ENCODE data around the gene ARFIP1. TPM values are rescaled to one million over a fixed set of nuclear protein-coding genes. Genes with fewer than 3 reads are reported as not detected.
"Not testable (repeated sequence)": the region's sequence is repeated elsewhere in the genome, so short reads cannot be mapped to it uniquely, and the experiment has no call there.

The ARFIP1 gene
- total RNA-seq, 4 donors from 2014 or later: 26.3 to 36.1 (median 30.6) TPM

DNA sequence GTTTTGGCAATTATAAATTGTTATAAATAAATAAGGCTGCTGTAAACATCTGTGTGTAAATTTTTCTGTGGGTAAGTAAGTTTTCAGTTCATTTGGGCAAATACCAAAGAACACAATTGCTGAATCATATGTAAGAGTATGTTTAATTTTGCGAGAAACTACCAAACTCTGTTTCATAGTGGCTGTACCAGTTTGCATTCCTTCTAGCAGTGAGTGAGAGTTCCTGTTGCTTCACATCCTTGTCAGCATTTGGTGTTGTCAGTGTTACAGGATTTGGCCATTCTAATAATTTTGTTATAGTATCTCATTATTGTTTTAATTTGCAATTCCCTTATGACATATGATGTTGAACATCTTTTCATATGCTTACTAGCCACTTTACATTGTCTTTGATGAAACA is 48.4 kb downstream of the ARFIP1 start:
- intact Hi-C loops (cut with DNase I): no loop called here
- DNase-seq (ENCODE audit: extremely low spot score): no peak
- no peaks in the 10 kb centered on the region for H3K27me3 ChIP-seq
- peaks cover 0 to 6% (median 3%) of the 10 kb centered on the region in 4 donors for H3K9me3 ChIP-seq
- H3K4me3 ChIP-seq: no peak overlapping the region
- H3K27ac ChIP-seq (replicated peaks in 1 of 4): no peak overlapping the region
- WGBS: 100% methylated on average over 1 of the region's 1 CpG
- TF ChIP-seq, protein P1, sequence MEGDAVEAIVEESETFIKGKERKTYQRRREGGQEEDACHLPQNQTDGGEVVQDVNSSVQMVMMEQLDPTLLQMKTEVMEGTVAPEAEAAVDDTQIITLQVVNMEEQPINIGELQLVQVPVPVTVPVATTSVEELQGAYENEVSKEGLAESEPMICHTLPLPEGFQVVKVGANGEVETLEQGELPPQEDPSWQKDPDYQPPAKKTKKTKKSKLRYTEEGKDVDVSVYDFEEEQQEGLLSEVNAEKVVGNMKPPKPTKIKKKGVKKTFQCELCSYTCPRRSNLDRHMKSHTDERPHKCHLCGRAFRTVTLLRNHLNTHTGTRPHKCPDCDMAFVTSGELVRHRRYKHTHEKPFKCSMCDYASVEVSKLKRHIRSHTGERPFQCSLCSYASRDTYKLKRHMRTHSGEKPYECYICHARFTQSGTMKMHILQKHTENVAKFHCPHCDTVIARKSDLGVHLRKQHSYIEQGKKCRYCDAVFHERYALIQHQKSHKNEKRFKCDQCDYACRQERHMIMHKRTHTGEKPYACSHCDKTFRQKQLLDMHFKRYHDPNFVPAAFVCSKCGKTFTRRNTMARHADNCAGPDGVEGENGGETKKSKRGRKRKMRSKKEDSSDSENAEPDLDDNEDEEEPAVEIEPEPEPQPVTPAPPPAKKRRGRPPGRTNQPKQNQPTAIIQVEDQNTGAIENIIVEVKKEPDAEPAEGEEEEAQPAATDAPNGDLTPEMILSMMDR (IDR thresholded peaks at IDR 0.05): no peak
- TF ChIP-seq POLR2A (IDR thresholded peaks at IDR 0.05; ENCODE audit: low read depth) (no peak), POLR2AphosphoS5 (IDR thresholded peaks at IDR 0.05) (no peak), EP300 (IDR thresholded peaks at IDR 0.05) (no peak)
- H3K36me3 ChIP-seq: peaks cover 0 to 23% (median 0%) of the 10 kb centered on the region in 4 donors
- no peaks in the 10 kb centered on the region for H3K4me1 ChIP-seq

DNA sequence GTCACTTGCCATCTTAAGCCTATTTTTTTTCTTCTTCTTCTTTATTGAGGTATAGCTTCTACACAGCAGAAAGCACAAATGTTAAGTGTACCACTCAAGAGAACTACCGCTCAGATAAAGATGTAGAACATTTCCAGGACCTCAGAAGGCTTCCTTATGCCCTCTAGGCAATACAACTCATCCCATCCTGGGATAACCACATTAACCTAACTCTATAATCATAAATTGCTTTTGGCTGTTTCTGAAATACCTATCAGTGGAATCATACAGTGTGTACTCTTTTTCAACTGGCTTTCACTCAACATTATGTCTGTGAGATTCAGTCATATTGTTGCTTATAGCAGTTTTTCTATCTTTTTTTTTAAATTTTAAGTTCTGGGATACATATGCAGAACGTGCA is 51.7 kb downstream of the ARFIP1 start:
- no peak overlapping the region for H3K4me3 ChIP-seq
- no peak for DNase-seq (ENCODE audit: extremely low spot score)
- WGBS: 94% methylated on average over 2 of the region's 2 CpGs

DNA sequence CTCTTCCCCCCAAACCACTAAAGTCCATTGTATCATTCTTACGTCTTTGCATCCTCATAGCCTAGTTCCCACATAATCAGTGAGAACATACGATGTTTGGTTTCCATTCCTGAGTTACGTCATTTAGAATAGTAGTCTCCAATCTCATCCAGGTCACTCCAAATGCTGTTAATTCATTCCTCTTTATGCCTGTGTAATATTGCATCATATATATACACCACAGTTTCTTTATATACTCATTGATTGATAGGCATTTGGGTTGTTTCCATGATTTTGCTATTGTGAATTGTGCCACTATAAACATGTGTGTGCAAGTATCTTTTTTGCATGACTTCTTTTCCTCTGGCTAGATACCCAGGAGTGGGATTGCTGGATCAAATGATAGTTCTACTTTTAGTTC is 57.2 kb downstream of the ARFIP1 start:
- Histone ChIP-seq H3K36me3 (peaks cover 0 to 24% (median 15%) of the 10 kb centered on the region in 4 donors), H3K4me1 (no peaks in the 10 kb centered on the region), H3K27me3 (no peaks in the 10 kb centered on the region), H3K9me3 (peaks cover 0 to 9% (median 5%) of the 10 kb centered on the region in 4 donors), H3K4me3 (no peak overlapping the region), H3K27ac (replicated peaks in 1 of 4) (no peak overlapping the region)
- intact Hi-C loops (cut with DNase I): no loop called here
- no peak for TF ChIP-seq POLR2AphosphoS5 (IDR thresholded peaks at IDR 0.05)
- TF ChIP-seq EP300 (IDR thresholded peaks at IDR 0.05): no peak
- TF ChIP-seq, protein P1 (IDR thresholded peaks at IDR 0.05): no peak
- no peak for TF ChIP-seq POLR2A (IDR thresholded peaks at IDR 0.05; ENCODE audit: low read depth)
- 91% methylated on average over 3 of the region's 3 CpGs for WGBS
- no peak for DNase-seq (ENCODE audit: extremely low spot score)

More for the DNA sequence above, 51.7 kb downstream of the ARFIP1 start:
- intact Hi-C loops (cut with DNase I): no loop called here
- no peak overlapping the region for H3K27ac ChIP-seq (replicated peaks in 1 of 4)
- no peaks in the 10 kb centered on the region for H3K27me3 ChIP-seq
- H3K4me1 ChIP-seq: no peaks in the 10 kb centered on the region
- no peak for TF ChIP-seq POLR2AphosphoS5 (IDR thresholded peaks at IDR 0.05)
- TF ChIP-seq, protein P1 (IDR thresholded peaks at IDR 0.05): no peak
- no peak for TF ChIP-seq EP300 (IDR thresholded peaks at IDR 0.05)
- no peak for TF ChIP-seq POLR2A (IDR thresholded peaks at IDR 0.05; ENCODE audit: low read depth)
- H3K9me3 ChIP-seq: peaks cover 0 to 6% (median 3%) of the 10 kb centered on the region in 4 donors
- peaks cover 0 to 41% (median 10%) of the 10 kb centered on the region in 4 donors for H3K36me3 ChIP-seq

DNA sequence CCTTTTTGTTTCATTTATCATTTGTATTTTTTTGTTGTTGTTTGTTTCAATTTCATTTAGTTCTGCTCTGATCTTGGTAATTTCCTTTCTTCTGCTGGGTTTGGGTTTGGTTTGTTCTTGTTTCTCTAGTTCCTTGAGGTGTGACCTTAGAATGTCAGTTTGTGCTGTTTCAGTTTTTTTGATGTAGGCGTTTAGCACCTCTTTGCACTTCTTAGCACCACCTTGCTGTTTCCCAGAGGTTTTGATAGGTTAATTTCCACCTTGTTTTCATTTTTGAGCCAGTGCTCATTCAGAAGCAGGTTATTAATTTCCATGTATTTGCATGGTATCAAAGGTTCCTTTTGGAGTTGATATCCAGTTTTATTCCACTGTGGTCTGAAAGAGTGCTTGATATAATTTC is 60.0 kb downstream of the ARFIP1 start:
- DNase-seq (ENCODE audit: extremely low spot score); H3K9me3 ChIP-seq; H3K27ac ChIP-seq (replicated peaks in 1 of 4); H3K4me3 ChIP-seq; H3K27me3 ChIP-seq; intact Hi-C loops (cut with DNase I); H3K4me1 ChIP-seq: not testable (repeated sequence)
- WGBS: 96% methylated on average over 1 of the region's 1 CpG
- H3K36me3 ChIP-seq: peaks cover 0 to 15% (median 8%) of the 10 kb centered on the region in 4 donors

DNA sequence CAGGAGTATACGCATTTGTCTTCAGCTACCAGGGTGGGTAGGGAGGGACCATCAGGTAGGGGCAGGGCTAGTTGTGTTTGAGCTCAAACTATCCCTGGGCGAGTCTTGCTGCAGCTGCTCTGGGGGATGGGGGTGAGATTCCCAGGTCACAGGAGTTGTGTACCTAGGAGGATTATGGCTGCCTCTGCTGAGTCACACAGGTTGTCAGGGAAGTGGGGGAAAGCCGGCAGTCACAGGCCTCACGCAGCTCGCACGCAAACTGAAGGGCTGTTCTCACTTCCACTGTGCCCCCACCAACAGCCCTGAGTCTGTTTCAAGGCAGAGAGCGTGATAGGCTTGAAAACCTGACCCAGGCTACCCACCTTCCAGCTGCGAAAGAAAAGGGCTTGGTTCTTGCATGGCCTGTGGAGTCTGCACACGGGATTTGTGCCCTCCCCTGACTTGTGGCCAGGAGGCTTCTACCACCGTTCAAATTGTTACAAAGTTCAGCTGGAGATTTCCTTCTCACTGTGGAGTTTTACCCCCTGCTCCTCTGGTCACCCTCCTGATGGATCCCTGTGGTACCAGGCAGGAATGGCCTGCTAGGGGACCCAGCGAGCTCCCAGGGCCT is 63.8 kb downstream of the ARFIP1 start:
- TF ChIP-seq POLR2AphosphoS5 (IDR thresholded peaks at IDR 0.05) (no peak), POLR2A (IDR thresholded peaks at IDR 0.05; ENCODE audit: low read depth) (no peak), EP300 (IDR thresholded peaks at IDR 0.05) (no peak)
- TF ChIP-seq, protein P1 (IDR thresholded peaks at IDR 0.05): no peak
- Histone ChIP-seq H3K36me3 (peaks cover 0 to 7% (median 4%) of the 10 kb centered on the region in 4 donors), H3K9me3 (peaks cover 0 to 9% (median 7%) of the 10 kb centered on the region in 4 donors), H3K4me3 (no peak overlapping the region), H3K4me1 (peaks cover 0 to 6% (median 0%) of the 10 kb centered on the region in 4 donors), H3K27me3 (no peaks in the 10 kb centered on the region), H3K27ac (replicated peaks in 1 of 4) (no peak overlapping the region)
- intact Hi-C loops (cut with DNase I): loop anchor here (2.0 kb wide), 1 partner anchor 285 kb away; no protein-coding TSS in a partner anchor
- no peak for DNase-seq (ENCODE audit: extremely low spot score)
- 89% methylated on average over 11 of the region's 11 CpGs for WGBS
